ENCODE data around the gene FGF19. TPM values are rescaled to one million over a fixed set of nuclear protein-coding genes. Genes with fewer than 3 reads are reported as not detected.

Gene FGF19
- total RNA-seq, 1 experiment from 2014 or later, result 7.4 TPM

DNA sequence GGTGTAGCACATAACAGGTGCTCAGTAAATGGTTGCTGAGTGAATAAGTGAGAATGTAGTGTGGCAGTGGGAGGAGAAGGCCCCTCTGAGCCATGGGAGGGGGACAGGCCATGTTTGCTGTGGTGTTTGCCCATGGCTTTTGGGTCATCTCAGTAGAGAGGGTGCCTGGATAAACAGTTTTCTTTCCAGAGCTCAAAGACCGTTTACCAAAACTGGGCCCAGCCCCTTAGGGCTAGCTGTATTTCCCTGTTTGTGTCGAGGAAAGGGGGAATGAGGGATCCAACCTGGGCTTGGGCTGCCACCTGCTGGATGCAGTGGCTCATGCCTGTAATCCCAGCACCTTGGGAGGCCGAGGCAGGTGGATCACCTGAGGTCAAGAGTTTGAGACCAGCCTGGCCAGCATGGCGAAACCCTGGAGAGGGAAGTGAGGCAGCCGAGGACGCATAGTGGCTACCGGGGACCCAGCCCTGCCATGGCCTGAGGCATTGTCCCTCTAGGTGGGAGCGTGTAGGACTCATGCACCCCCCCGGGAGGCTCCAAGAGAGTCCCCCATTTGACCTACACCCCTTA is 20.0 kb downstream of the FGF19 start:
- peak; percentile 73 for DNase-seq
- no peaks in the 10 kb centered on the region; a peak in 1 of 7 replicates for H3K36me3 Mint-ChIP-seq (ENCODE audit: insufficient read depth in 1 of 3, low read depth in 3 of 3)

More for the DNA sequence above, 20.0 kb downstream of the FGF19 start:
- Histone ChIP-seq H2BK15ac (ENCODE audit: low read depth, low read length) (no peak overlapping the region), H4K8ac (replicated peaks; ENCODE audit: insufficient read length, low read depth, low read length) (no peak overlapping the region), H2BK12ac (ENCODE audit: insufficient read length, low read depth, low read length) (no peak overlapping the region), H3K14ac (ENCODE audit: insufficient read depth, low read length) (no peak overlapping the region), H3K9ac (ENCODE audit: extremely low read depth, insufficient read length, low read length) (no peak overlapping the region), H3K56ac (ENCODE audit: insufficient read length, low read depth, low read length) (no peak overlapping the region), H3K23me2 (ENCODE audit: insufficient read length, low read depth, low read length, poor library complexity, severe bottlenecking) (no peaks in the 10 kb centered on the region), H3K18ac (ENCODE audit: insufficient read length, low read depth, low read length) (no peak overlapping the region), H3T11ph (ENCODE audit: low read length) (no peak overlapping the region), H3K27ac (ENCODE audit: insufficient read length, low read depth, low read length) (no peak overlapping the region), H2BK20ac (ENCODE audit: low read depth, low read length, poor library complexity, severe bottlenecking) (no peak overlapping the region), H2BK120ac (ENCODE audit: low read depth, low read length, poor library complexity, severe bottlenecking) (no peak overlapping the region), H2AK5ac (ENCODE audit: insufficient read length, low read length) (no peak overlapping the region), H3K4me2 (ENCODE audit: insufficient read depth, insufficient read length, low read length) (no peak overlapping the region), H3K23ac (ENCODE audit: insufficient read length, low read depth, low read length) (no peak overlapping the region), H3K9me3 (ENCODE audit: control insufficient read depth, low read depth, low read length) (no peaks in the 10 kb centered on the region), H4K20me1 (ENCODE audit: control insufficient read depth, insufficient read depth, insufficient read length) (peaks cover 2% of the 10 kb centered on the region), H3K79me1 (ENCODE audit: insufficient read depth, low read depth, low read length, poor library complexity, severe bottlenecking) (no peaks in the 10 kb centered on the region), H2AFZ (ENCODE audit: low read length) (no peak overlapping the region), H2BK5ac (ENCODE audit: insufficient read length, low read length) (no peak overlapping the region), H4K91ac (ENCODE audit: insufficient read length, low read depth, low read length) (no peak overlapping the region), H3K4ac (ENCODE audit: low read depth, low read length) (no peak overlapping the region), H3K4me1 (ENCODE audit: insufficient read depth, low read length) (no peaks in the 10 kb centered on the region), H3K79me2 (ENCODE audit: insufficient read depth, low read length) (no peaks in the 10 kb centered on the region), H3K27me3 (ENCODE audit: insufficient read depth, low read length) (no peaks in the 10 kb centered on the region), H4K5ac (ENCODE audit: insufficient read length, low read depth, low read length) (no peak overlapping the region)
- H3K27ac Mint-ChIP-seq, result no peak overlapping the region
- peaks cover 23% of the 10 kb centered on the region for H3K27me3 Mint-ChIP-seq (ENCODE audit: low read depth)
- H3K9me3 Mint-ChIP-seq, result peaks cover 0 to 2% of the 10 kb centered on the region in 2 experiments; a peak in 3 of 5 replicates
- TF ChIP-seq, protein P1, sequence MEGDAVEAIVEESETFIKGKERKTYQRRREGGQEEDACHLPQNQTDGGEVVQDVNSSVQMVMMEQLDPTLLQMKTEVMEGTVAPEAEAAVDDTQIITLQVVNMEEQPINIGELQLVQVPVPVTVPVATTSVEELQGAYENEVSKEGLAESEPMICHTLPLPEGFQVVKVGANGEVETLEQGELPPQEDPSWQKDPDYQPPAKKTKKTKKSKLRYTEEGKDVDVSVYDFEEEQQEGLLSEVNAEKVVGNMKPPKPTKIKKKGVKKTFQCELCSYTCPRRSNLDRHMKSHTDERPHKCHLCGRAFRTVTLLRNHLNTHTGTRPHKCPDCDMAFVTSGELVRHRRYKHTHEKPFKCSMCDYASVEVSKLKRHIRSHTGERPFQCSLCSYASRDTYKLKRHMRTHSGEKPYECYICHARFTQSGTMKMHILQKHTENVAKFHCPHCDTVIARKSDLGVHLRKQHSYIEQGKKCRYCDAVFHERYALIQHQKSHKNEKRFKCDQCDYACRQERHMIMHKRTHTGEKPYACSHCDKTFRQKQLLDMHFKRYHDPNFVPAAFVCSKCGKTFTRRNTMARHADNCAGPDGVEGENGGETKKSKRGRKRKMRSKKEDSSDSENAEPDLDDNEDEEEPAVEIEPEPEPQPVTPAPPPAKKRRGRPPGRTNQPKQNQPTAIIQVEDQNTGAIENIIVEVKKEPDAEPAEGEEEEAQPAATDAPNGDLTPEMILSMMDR (conservative IDR thresholded peaks at IDR 0.05), result peak; percentile 89
- no peak overlapping the region for H3K4me3 Mint-ChIP-seq
- WGBS (ENCODE audit: extremely low coverage, insufficient read length, low lambda C conversion rate), result no CpG with 5 or more reads among the region's 9 CpGs
- peaks cover 0 to 6% of the 10 kb centered on the region in 2 experiments; a peak in 2 of 4 replicates for H3K4me1 Mint-ChIP-seq
